Esophagus squamous epithelium (tissue), 4 donors: ENCODE results near the gene SLC28A1.

ENCODE experiments used
- POLR2A ChIP-seq, 4 donors: fragments of 450-650 bp; IDR thresholded peaks; one replicate each; pipeline ENCODE4 v1.6.1; 2017; ENCODE audit warnings: antibody characterized with exemption in 4 of 4, mild to moderate bottlenecking in 4 of 4, moderate library complexity in 3 of 4
- TF ChIP-seq, protein P1 (sequence below), 6 experiments: fragments of 450-650 bp in 4 of 6; fragments of 200-600 bp in 2 of 6; sonication (generic) in 2 of 6; IDR thresholded peaks; one replicate each; pipeline ENCODE4 v1.5.1; 2016 to 2019; ENCODE audit warnings: antibody characterized with exemption in 6 of 6, mild to moderate bottlenecking in 4 of 6, moderate library complexity in 4 of 6

DNA sequence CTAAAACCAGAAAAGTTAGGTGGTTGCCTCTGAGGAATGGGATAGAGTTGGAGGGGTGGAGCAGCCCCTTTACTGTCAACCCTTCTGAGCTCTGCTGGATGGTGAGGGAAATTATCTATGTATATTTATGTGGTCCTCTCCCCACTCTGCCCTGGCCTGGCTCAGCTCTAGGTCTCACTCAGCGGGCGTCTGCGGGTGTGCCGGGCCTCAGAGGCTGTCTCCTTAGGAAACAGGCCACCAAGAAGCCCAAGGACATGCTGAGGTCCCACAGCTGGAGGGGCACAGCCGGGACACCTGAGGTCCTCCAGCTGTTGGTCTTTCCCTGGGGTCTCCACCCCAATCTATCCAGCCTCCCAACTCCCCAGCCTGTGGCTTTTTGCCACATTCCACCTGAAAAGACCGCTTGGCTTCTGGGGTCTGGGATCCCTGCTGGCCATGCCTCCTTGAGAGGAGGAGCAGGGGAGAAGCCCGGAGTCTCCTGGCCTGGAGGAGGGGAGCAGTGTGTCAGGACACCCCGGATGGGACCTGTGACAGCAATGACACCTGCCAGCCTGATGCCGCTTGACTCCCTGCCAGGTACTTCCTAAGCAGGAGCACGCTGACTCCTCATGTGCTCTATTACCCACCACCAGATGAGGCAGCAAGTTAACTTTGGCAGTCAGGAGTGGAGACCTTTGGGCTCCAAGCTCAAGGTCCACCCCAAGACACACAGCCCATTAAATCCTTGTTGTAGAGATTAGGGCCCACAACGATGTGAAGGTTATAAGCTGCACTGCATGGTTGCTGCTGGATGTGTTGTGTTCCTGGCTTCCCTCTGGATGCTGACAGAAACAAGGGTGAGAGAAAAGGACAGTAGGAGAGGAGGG, at the start of gene SLC28A1:
- TF ChIP-seq, protein P1, sequence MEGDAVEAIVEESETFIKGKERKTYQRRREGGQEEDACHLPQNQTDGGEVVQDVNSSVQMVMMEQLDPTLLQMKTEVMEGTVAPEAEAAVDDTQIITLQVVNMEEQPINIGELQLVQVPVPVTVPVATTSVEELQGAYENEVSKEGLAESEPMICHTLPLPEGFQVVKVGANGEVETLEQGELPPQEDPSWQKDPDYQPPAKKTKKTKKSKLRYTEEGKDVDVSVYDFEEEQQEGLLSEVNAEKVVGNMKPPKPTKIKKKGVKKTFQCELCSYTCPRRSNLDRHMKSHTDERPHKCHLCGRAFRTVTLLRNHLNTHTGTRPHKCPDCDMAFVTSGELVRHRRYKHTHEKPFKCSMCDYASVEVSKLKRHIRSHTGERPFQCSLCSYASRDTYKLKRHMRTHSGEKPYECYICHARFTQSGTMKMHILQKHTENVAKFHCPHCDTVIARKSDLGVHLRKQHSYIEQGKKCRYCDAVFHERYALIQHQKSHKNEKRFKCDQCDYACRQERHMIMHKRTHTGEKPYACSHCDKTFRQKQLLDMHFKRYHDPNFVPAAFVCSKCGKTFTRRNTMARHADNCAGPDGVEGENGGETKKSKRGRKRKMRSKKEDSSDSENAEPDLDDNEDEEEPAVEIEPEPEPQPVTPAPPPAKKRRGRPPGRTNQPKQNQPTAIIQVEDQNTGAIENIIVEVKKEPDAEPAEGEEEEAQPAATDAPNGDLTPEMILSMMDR (IDR thresholded peaks at IDR 0.05): no peak
- TF ChIP-seq POLR2A (IDR thresholded peaks at IDR 0.05): no peak
